ENCODE results near the gene ABCG1.
"Not testable (repeated sequence)": the region's sequence is repeated elsewhere in the genome, so short reads cannot be mapped to it uniquely, and the experiment has no call there.

Gene ABCG1

DNA sequence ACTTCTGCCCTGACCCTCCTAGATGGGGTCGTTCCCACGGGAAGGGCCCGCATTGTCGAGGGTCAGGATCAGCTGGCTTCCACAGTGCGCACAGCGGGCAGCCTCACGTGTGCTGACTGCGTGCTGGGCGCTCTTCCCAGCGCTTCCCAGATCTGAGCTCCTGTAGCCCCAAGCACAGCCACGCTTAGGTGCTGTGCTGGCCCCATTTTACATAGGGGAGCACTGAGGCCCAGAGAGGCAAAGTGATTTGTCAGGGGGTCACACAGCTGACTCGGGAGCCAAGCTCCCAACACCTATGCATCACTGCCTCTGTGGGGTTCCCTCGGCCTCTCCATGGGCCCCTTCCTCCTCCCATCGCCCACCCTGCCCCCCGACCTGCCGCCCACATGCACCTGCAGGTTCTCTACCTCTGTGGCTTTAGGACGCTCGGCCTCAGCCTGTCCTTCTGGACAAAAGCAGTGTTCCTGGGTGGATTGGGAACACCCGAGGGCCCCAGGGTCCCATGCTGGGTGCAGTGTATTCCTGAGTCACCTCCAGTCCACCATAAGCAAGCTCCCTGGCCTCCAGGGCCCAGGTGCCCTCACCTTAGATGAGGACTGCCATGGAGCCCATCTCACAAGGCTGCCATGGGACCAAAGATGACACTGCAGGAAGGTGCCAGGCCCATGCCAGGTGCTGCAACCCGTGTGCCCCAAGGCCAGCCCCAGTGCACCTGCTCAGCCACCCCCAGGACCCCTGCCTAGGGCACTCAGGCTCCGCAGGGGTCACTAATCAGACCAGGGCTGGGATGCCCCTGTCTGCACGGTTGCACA is 73.0 kb downstream of the ABCG1 start:
- DNase-seq (ENCODE audit: low spot score) = no peak

GRCh38 chr21:42292563-42293142 is 73.7 kb downstream of the ABCG1 start:
- not testable (repeated sequence) for DNase-seq (ENCODE audit: low spot score)

DNA sequence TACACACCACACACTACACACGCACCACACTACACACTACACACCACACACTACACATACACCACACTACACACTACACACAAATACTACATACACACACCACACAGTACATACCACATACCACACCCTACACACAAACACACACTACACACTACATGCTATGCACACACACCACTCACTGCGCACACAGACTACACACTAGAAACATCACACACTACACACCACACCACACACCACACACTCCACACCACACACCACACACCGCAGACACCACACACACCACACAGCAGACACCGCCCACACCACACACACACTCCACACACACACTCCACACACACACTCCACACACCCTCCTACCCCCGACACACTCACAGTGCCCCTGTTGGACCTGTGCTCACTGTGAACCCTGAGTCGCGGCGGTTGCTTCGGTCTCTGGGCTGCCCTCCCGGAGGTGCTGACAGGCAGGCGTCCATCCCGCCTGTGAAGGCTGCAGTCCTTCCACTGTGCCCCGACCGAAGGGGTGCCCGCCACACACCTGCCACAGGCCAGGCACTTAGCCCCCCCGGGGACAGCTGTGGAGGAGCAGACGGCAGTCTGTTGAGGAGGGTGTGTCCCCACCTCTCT is 74.8 kb downstream of the ABCG1 start:
- no peak for DNase-seq (ENCODE audit: low spot score)

GRCh38 chr21:42294273-42294880 is 75.4 kb downstream of the ABCG1 start:
- no peak for DNase-seq (ENCODE audit: low spot score)

DNA sequence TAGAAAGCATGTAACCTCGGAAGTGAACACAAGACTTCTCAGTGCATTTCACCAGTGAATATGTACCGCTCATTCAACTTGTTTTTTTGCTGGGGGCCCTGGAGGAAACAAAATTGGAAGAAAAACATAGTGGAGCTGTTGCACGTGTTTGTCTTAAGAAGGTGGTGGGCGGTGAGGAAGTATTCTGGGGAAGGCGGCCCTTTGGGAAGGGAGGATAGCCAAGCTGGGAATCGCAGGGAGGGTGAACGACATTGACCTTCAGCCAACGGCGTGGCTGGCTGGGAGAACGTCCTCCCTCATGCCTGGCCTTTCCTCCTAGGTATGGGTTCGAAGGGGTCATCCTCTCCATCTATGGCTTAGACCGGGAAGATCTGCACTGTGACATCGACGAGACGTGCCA is 76.9 kb downstream of the ABCG1 start:
- DNase-seq (ENCODE audit: low spot score) = no peak

GRCh38 chr21:42296501-42296900 is 77.6 kb downstream of the ABCG1 start:
- no peak for DNase-seq (ENCODE audit: low spot score)

DNA sequence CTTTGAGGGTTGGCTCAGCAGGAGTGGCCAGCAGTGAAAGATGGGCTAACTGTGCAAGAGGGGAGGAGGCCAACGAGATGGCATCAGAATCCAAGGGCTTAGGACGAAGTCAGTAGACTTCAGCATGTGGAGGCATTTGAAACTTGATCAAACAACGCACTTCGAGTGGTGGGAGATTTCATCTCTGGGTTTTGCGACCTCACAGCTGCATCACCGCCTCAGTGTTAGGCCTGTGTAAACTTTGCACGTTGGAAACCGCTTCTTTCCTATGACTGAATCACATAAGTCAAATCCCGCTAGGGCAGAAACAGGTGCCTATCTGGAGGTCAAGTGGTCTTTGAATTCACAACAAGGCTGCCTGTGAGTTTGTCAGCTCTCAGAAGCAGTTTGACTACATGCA is 78.4 kb downstream of the ABCG1 start:
- DNase-seq (ENCODE audit: low spot score) = no peak

GRCh38 chr21:42298237-42298636 is 79.3 kb downstream of the ABCG1 start:
- no peak for DNase-seq (ENCODE audit: low spot score)

DNA sequence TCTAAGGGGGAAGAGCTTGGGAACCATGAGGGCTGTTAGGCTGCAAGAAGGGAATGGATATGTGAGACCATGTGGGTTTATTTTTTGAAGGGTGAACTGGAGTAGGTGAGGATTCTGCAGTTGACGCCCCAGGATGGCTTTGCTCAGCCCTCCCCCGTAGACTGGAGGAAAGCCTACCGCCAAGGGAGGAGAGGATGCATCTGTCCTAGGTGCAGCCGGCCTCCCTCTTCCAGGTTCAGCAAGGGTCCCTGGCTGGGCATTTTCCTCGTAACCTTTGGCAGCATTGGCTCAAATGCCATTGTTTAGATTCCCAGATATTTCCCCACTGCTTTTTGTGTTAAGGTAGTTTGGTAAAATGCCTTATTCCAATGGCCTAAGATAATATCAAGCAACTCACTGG is 79.7 kb downstream of the ABCG1 start:
- no peak for DNase-seq (ENCODE audit: low spot score)

GRCh38 chr21:42299324-42300044 is 80.5 kb downstream of the ABCG1 start:
- no peak for DNase-seq (ENCODE audit: low spot score)

- no peak for DNase-seq (ENCODE audit: low spot score)
Observed at GRCh38 chr21:42300045-42300583, 81.2 kb downstream of the ABCG1 start.

DNA sequence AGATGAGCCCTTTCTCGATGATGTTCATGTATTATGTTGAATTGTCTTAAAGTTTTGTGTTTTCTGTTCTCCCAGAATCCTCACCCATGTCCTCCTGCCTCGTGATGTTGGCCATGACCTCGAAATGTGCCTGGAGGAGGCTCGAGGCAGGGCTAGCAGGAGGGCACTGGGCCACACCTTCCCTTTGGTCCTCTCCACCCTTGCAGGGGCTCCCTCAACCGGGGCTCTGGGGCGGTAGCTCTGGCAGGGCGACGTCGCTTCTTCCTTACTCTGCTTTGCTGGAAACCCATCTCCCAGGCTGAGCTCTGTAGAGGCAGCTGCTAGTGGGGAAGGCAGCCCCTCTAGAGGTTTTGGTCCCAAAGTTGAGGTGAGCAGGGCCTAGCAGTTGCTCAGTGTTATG is 82.0 kb downstream of the ABCG1 start:
- no peak for DNase-seq (ENCODE audit: low spot score)

DNA sequence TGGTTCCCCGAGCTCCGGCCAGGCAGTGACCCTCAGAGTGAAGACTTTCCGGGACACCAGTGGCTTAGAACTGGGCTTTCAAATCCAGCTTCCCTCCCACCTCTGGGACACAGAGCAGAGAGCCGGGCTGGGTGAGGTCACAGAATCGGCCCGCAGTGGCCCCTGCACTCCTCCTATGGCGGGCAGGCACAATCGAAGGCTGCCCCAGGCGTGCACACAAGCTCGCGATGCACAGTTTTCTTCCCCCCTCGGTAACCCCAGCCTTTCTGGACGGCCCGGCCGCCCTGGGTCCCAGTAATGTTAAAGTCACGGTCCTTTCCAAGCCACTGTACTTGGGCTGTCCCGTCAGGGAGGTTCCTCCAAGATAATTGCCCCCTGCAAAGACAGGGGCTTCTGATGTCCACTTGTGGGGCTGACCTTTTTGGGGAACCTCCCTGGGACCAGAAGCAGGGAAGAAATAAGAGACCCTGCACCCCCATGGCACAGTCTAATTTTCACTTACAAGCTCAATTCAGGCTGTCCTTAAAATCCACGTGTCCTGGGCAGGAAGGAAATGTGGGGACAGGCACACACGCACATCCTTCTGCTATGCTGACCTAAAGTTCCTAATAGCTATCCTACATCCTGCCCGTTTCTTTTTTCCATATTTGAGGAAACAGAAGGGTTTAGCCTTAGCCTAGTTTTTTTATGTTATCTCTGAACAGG is 82.6 kb downstream of the ABCG1 start:
- DNase-seq (ENCODE audit: low spot score) = no peak

- DNase-seq (ENCODE audit: low spot score) = no peak
Observed at GRCh38 chr21:42302076-42302650, 83.2 kb downstream of the ABCG1 start.

GRCh38 chr21:42302794-42303193 is 83.9 kb downstream of the ABCG1 start:
- no peak for DNase-seq (ENCODE audit: low spot score)

DNA sequence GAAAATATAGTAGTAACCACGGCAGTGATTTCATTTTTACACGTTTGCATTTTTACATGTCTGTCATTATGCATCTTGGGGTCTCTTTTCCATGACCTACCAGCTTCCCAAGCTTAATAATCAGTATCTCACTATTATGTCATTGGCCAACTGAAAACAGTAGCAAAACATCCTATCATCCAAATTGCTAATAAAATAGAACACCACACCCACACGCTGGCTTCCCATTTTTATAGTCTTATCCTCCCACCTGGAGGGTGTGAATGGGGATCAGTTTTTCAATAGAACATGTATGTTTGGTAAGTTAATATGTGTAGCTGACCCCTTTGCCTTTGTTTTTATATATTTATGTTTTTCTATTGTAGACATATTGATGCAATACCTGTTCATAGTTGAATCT is 84.5 kb downstream of the ABCG1 start:
- no peak for DNase-seq (ENCODE audit: low spot score)

DNA sequence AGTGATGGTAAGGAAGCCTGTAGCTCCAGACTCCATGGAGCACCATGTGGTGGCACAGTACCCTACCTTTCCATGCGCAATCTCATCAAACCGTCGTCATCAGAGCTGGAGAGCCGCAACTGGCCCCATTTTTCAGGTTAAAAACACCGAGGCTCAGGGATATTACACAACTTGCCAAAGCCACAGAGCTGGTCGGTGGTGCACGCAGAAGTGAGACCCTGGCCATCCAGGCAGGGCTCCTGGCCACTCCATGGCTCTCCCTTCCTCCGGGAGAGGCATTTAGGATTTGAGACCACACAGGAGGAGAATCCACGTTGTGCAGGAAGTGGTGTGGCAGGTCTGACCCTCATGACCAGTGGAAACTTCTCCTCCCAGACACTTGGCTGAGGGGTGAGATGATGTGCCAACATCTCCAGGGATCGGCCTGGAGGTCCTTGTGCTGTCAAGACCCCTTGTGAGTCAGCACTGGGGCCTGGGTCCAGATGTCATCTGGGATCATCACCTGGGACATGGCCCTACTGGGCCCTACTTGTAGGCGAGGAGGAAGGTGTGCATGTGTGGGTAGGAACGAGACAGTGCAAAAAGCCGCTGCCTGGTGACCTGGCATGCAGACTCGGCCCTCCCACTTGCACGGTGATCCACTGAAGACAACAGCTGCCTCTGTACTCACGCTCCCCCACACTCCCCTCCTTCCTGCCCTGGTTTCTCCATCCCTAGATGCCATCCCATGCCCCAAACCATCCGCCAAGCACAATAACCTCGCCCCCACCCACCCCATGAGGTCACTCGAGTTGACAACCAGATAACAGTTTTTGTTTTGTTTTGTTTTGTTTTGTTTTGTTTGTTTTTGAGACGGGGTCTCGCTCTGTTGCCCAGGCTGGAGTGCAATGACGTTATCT is 85.9 kb downstream of the ABCG1 start:
- no peak for DNase-seq (ENCODE audit: low spot score)

DNA sequence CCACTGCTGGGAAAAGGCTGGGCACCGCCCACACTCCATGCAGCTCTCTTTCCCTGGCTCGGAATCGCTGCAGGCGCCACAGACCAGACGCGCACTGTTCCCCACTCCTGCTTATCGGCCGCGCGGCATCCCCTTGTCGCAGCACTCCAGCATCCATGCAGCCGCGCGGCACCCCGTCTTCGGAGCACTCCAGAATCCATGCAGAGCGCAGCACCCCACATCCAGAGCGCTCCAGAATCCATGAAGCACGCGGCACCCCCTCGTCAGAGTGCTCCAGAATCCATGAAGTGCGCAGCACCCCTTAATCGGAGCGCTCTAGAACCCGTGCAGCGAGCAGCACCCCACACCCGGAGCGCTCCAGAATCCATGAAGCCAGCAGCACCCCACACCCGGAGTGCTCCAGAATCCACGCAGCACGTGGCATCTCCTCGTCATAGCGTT is 86.8 kb downstream of the ABCG1 start:
- no peak for DNase-seq (ENCODE audit: low spot score)

DNA sequence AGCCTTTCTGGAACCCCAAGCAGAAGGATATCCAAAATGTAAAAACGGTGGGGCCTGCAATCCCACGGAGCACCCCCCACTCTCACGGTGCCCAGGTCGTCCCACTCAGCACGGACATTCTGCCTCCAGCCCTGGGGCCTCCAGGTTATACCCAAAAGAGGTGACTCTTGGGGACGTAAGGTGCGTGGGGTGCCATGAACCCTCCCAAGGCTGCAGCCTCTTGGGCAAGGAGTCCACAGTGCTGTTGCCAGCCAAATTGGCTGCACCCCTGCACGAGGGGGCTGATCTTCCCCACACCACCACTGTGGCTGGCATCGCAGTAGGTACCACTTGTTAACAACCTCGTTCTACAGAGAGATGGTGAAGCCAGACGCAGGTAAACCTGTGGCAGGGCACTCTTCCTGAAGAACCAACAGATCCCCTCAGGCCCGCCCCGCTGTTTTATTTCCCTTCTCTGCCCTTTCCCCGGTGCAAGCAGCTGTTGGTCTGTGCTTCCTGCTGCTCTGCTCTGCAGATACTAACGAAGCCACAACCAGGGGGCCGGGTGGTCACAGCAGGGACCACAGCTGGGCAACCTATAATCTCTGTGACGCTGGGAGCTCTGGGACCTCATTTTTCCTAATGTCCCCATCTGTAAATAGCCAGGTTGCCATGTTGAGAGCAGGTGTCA is 87.6 kb downstream of the ABCG1 start:
- no peak for DNase-seq (ENCODE audit: low spot score)
